Panc1 (cell line): ENCODE data around the gene CCDC152. TPM values are rescaled to one million over a fixed set of nuclear protein-coding genes. Genes with fewer than 3 reads are reported as not detected.
"Not testable (repeated sequence)": the region's sequence is repeated elsewhere in the genome, so short reads cannot be mapped to it uniquely, and the experiment has no call there.

Experiments used
- ATAC-seq: fragments of 200-7000 bp; cut with Tn5 transposase; 2 replicates; pipeline ENCODE4 v1.9.1; 2020; ENCODE audit warnings: mild to moderate bottlenecking, moderate library complexity
- BruUV-seq: library from RNA; stranded (reverse); fragments of 400-500 nt; replicated peaks from 2 replicates; lab custom pipeline; 2021; lab: Mats Ljungman, UMichigan
- CTCF ChIA-PET: fragments of 300-600 bp; sonication (Branson Sonifier 250); formaldehyde crosslinking; loops from one replicate; lab custom pipeline; 2022; ENCODE audit warnings: antibody characterized with exemption; lab: Charles Lee
- POLR2A ChIA-PET: fragments of 300-600 bp; sonication (Branson Sonifier 250); formaldehyde crosslinking; loops from one replicate; lab custom pipeline; 2022; ENCODE audit warnings: antibody characterized with exemption; lab: Charles Lee
- DNase-seq: peaks from one replicate; pipeline ENCODE4 v3.0.0-alpha.2; 2010; ENCODE audit warnings: low read depth, low spot score
- H3K27ac ChIP-seq: 2 replicates; pipeline ENCODE4 v1.5.1; 2011; ENCODE audit warnings: mild to moderate bottlenecking, low read length, inconsistent platforms
- H3K27me3 ChIP-seq: fragments of 200-500 bp; sonication (Bioruptor generic); 2 replicates; pipeline ENCODE4 v1.6.0; 2014; ENCODE audit warnings: low read length, inconsistent platforms; ENCODE audit not compliant: control insufficient read depth, insufficient read depth
- H3K36me3 ChIP-seq: fragments of 200-500 bp; sonication (Bioruptor generic); 2 replicates; pipeline ENCODE4 v1.5.1; 2014; ENCODE audit warnings: inconsistent platforms, mild to moderate bottlenecking, low read length, moderate library complexity; ENCODE audit not compliant: control insufficient read depth, insufficient read depth
- H3K4me1 ChIP-seq: 2 replicates; pipeline ENCODE4 v1.5.1; 2011; ENCODE audit warnings: inconsistent platforms, mild to moderate bottlenecking, low read length, moderate library complexity; ENCODE audit not compliant: control insufficient read depth, insufficient read depth
- H3K4me3 ChIP-seq, 2 experiments: 2 replicates each; pipeline ENCODE4 v1.5.1; 2011 to 2012; ENCODE audit warnings: low read depth in 2 of 2, low read length in 2 of 2, mild to moderate bottlenecking in 2 of 2, inconsistent platforms in 1 of 2, moderate library complexity in 1 of 2
- H3K9me3 ChIP-seq: fragments of 200-500 bp; sonication (Bioruptor generic); 2 replicates; pipeline ENCODE4 v1.5.1; 2014; ENCODE audit warnings: low read depth, mild to moderate bottlenecking, inconsistent platforms, low read length, moderate library complexity; ENCODE audit not compliant: control insufficient read depth, insufficient read depth
- CTCF ChIP-seq: fragments of 450-650 bp; IDR thresholded peaks from 2 replicates; pipeline ENCODE4 v1.5.1; 2017; ENCODE audit warnings: mild to moderate bottlenecking
- POLR2AphosphoS5 ChIP-seq: IDR thresholded peaks from 2 replicates; pipeline ENCODE4 v1.6.1; 2012; ENCODE audit warnings: mild to moderate bottlenecking, low read depth, low read length, moderate library complexity
- REST ChIP-seq, 2 experiments: IDR thresholded peaks; 2 replicates each; pipeline ENCODE4 v1.6.1; 2011 to 2012; ENCODE audit warnings: low read depth in 2 of 2, control low read depth in 1 of 2, low read length in 1 of 2, mild to moderate bottlenecking in 1 of 2, moderate library complexity in 1 of 2; ENCODE audit not compliant: insufficient read depth in 1 of 2
- SIN3A ChIP-seq: IDR thresholded peaks from 2 replicates; pipeline ENCODE4 v1.6.1; 2012; ENCODE audit warnings: low read depth, mild to moderate bottlenecking, low read length, moderate library complexity, borderline replicate concordance; ENCODE audit not compliant: insufficient read depth
- TCF7L2 ChIP-seq: IDR thresholded peaks from 2 replicates; pipeline ENCODE4 v1.6.1; 2011; ENCODE audit warnings: mild to moderate bottlenecking, low read depth, low read length, inconsistent platforms
- in situ Hi-C: cut with HindIII; loops from 2 replicates; pipeline ENCODE4 v1.10.0; 2016; ENCODE audit warnings: low sequenced_read_pairs, low pct_unique_long_range_greater_than_20kb
- intact Hi-C: fragments of 100-400 bp; cut with micrococcal nuclease; formaldehyde crosslinking; loops from one replicate; pipeline ENCODE4 v1.10.0; 2022; ENCODE audit not compliant: unreplicated experiment
- total RNA-seq: library from RNA; stranded (reverse); gene quantifications from one replicate; pipeline ENCODE4 v1.2.1, GENCODE V29; 2021; ENCODE audit not compliant: unreplicated experiment

CCDC152 gene
- total RNA-seq, 1 experiment from 2014 or later, result not detected

- intact Hi-C loops, result no loop called here
- no peaks in the 10 kb centered on the region for H3K36me3 ChIP-seq
- no peaks in the 10 kb centered on the region for H3K4me1 ChIP-seq
- ChIA-PET POLR2A (no interaction called here), CTCF (no interaction called here)
- ATAC-seq (no peak), DNase-seq (no peak)
- 0 out of 2 replicates have a peak, but pooled peaks cover 2% of the 10 kb centered on the region for H3K27me3 ChIP-seq
- BruUV-seq, result no TSS peak
- TF ChIP-seq TCF7L2 (no peak), REST (IDR thresholded peaks at IDR 0.05; ENCODE audit: insufficient read depth in 1 of 2, low read depth in 2 of 2, low read length in 1 of 2) (no peak), SIN3A (no peak), POLR2AphosphoS5 (no peak), CTCF (no peak)
- no peak overlapping the region for H3K27ac ChIP-seq
- H3K4me3 ChIP-seq, result no peak overlapping the region
- H3K9me3 ChIP-seq, result no peaks in the 10 kb centered on the region
- in situ Hi-C loops, result no loop called here
Observed at GRCh38 chr5:42843675-42844292, 87.2 kb downstream of the CCDC152 start.

GRCh38 chr5:42844408-42844807 lies 87.8 kb downstream of the CCDC152 start:
- intact Hi-C loops, H3K4me3 ChIP-seq, H3K9me3 ChIP-seq, H3K36me3 ChIP-seq, DNase-seq, H3K27ac ChIP-seq, CTCF ChIA-PET, H3K4me1 ChIP-seq, H3K27me3 ChIP-seq, POLR2A ChIA-PET, in situ Hi-C loops, ATAC-seq, BruUV-seq: not testable (repeated sequence)

- BruUV-seq, result no TSS peak
- no peak overlapping the region for H3K27ac ChIP-seq
- ChIA-PET POLR2A (no interaction called here), CTCF (no interaction called here)
- H3K4me1 ChIP-seq, result no peaks in the 10 kb centered on the region
- no peak for TF ChIP-seq REST (IDR thresholded peaks at IDR 0.05; ENCODE audit: insufficient read depth in 1 of 2, low read depth in 2 of 2, low read length in 1 of 2)
- TF ChIP-seq POLR2AphosphoS5, result no peak
- no peak for TF ChIP-seq CTCF
- ATAC-seq (no peak), DNase-seq (no peak)
- intact Hi-C loops (no loop called here), in situ Hi-C loops (no loop called here)
- H3K27me3 ChIP-seq, result no peaks in the 10 kb centered on the region
- H3K9me3 ChIP-seq, result no peaks in the 10 kb centered on the region
- H3K36me3 ChIP-seq, result no peaks in the 10 kb centered on the region
- no peak overlapping the region for H3K4me3 ChIP-seq
Observed at GRCh38 chr5:42848545-42848944, 91.9 kb downstream of the CCDC152 start.
